SK-N-MC (cell line): ENCODE measurements around the gene PRODH.

Experiments
- EZH2 ChIP-seq: fragments of 200-600 bp; sonication (generic); IDR thresholded peaks from one replicate; pipeline ENCODE4 v1.6.1; 2017; ENCODE audit warnings: antibody characterized with exemption
- POLR2AphosphoS5 ChIP-seq: IDR thresholded peaks from 2 replicates; pipeline ENCODE4 v1.6.1; 2012; ENCODE audit warnings: mild to moderate bottlenecking, low read depth, low read length, borderline replicate concordance

DNA sequence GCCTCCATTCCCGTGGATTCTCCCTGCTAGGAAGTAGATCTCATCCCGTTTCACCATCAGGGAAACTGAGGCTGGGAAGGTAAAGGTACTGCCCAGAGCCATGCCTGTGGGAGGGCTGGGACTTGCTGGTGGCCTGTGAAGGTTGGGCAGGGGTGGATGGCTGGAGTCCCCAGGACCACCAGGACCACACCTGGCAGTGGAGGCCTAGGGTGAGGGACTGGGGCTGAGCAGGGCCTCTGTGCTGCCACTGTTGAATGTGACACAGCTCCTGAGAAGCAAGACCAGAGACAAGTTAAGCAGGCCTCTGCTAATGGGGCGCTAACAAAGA lies 26.2 kb upstream of the PRODH start:
- no peak for TF ChIP-seq POLR2AphosphoS5
- no peak for TF ChIP-seq EZH2
